PFSK-1 (cell line): ENCODE data around the gene MSI1.

Experiments used
- FOXP2 ChIP-seq: optimal IDR thresholded peaks from 2 replicates; pipeline ENCODE3; 2011; ENCODE audit warnings: borderline replicate concordance, control low read depth, inconsistent platforms; ENCODE audit not compliant: insufficient read depth; ENCODE audit errors: extremely low read length, extremely low read depth
- POLR2AphosphoS5 ChIP-seq: IDR thresholded peaks from 2 replicates; pipeline ENCODE4 v1.6.1; 2012; ENCODE audit warnings: low read depth, mild to moderate bottlenecking, control low read depth, low read length, moderate library complexity
- REST ChIP-seq, 2 experiments: IDR thresholded peaks; 2 replicates each; pipeline versions ENCODE4 v1.6.1 to v1.8.0; 2011 to 2012; ENCODE audit warnings: low read depth in 2 of 2, low read length in 2 of 2, control low read depth in 1 of 2, inconsistent platforms in 1 of 2, mild to moderate bottlenecking in 1 of 2, moderate library complexity in 1 of 2; ENCODE audit not compliant: insufficient read depth in 1 of 2
- SIN3A ChIP-seq: IDR thresholded peaks from 2 replicates; pipeline ENCODE4 v1.6.1; 2012; ENCODE audit warnings: mild to moderate bottlenecking, low read length, moderate library complexity, borderline replicate concordance; ENCODE audit not compliant: insufficient read depth
- TAF1 ChIP-seq: IDR thresholded peaks from 2 replicates; pipeline ENCODE4 v1.6.1; 2012; ENCODE audit warnings: low read length, control low read depth, borderline replicate concordance; ENCODE audit not compliant: insufficient read depth

The MSI1 gene

GRCh38 chr12:120337730-120338129 is 31.2 kb downstream of the MSI1 start:
- TF ChIP-seq SIN3A = no peak
- no peak for TF ChIP-seq POLR2AphosphoS5
- no peak for TF ChIP-seq TAF1
- no peak for TF ChIP-seq REST (IDR thresholded peaks at IDR 0.05; ENCODE audit: insufficient read depth in 1 of 2, low read depth in 2 of 2, low read length in 2 of 2)
- TF ChIP-seq FOXP2 = no peak

DNA sequence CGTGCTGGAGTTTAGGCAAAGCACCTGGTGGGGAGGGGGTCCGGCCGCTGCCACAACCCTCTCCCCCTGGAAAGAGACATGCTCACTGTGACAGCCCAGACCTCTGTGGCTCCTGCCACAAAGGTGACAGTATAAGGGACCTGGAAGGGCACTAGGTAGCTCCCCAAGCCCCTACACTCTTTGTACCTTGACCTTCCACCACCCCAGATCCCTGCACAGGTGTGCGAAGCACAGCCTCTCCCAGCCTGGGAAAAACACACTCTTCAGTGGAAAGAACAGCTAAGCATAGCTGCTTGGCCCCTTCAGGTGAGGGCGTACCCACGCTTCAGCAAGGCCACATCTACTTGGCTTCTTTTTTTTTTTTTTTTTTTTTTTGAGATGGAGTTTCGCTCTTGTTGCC is 36.4 kb downstream of the MSI1 start:
- TF ChIP-seq TAF1 = no peak
- no peak for TF ChIP-seq FOXP2
- no peak for TF ChIP-seq POLR2AphosphoS5
- TF ChIP-seq REST (IDR thresholded peaks at IDR 0.05; ENCODE audit: insufficient read depth in 1 of 2, low read depth in 2 of 2, low read length in 2 of 2) = no peak
- no peak for TF ChIP-seq SIN3A

- TF ChIP-seq POLR2AphosphoS5 (no peak), TAF1 (no peak), FOXP2 (no peak), REST (IDR thresholded peaks at IDR 0.05; ENCODE audit: insufficient read depth in 1 of 2, low read depth in 2 of 2, low read length in 2 of 2) (no peak), SIN3A (no peak)
Measured at GRCh38 chr12:120332041-120332440, 36.9 kb downstream of the MSI1 start.

DNA sequence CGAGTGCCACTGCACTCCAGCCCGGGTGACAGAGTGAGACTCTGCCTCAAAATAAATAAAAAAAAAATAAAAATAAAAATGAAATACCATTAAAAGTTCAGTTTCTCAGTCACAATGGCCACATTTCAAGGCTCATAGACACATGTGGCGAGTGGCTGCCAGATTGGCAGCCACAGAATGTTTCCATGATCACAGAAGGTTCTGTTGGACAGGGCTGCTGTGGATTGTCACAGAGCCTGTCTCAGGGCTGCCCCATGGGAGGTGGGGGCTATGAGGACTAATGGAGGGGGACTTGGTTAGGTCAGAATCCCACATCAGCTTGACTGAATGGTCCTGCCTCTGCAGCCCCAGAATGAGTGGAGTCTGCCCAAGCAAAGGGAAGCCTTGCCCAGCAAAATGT is 37.6 kb downstream of the MSI1 start:
- TF ChIP-seq TAF1 (no peak), POLR2AphosphoS5 (no peak), REST (IDR thresholded peaks at IDR 0.05; ENCODE audit: insufficient read depth in 1 of 2, low read depth in 2 of 2, low read length in 2 of 2) (no peak), SIN3A (no peak)

DNA sequence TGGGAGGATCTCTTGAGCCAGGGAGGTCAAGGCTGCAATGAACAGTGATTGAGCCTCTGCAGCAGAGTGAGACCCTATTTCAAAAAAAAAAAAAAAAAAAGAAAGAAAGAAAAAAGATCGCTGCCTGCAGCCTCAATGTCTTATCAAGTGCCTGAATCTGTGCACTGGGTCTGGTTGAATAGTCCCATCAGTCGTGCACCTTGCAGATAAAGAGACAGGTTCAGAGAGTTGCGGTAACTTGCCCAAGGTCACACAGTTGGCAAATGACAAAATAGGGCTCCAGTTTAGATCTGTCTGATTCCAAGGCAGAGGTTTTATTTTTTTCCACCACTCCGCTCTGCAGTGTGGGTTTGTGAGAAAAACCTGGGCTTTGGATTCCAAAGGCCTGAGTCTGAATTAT is 40.7 kb downstream of the MSI1 start:
- TF ChIP-seq TAF1 (no peak), SIN3A (no peak), FOXP2 (no peak), POLR2AphosphoS5 (no peak), REST (IDR thresholded peaks at IDR 0.05; ENCODE audit: insufficient read depth in 1 of 2, low read depth in 2 of 2, low read length in 2 of 2) (no peak)
